ENCODE results near the gene PHYKPL.

DNA sequence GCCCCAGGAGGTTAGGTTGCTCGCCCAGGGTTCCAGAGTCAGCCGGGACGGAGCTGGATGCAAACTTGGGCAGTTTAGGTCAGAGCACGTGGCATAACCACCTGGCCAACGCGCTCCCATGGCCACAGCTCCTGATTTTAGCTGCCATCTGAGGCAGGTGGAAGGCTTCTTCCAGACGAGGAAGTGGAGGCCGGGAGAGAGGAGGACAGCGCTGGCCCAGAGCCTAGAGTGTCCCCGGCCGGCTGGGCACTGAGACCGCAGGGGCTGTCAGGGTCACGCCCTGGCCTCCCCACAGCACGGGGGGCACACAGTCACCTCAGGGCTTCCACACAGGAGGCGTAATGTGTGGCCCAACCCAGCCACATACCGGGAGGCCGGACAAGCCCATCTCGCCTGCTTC, 16.1 kb upstream of the PHYKPL start:
- TF ChIP-seq, protein P1, sequence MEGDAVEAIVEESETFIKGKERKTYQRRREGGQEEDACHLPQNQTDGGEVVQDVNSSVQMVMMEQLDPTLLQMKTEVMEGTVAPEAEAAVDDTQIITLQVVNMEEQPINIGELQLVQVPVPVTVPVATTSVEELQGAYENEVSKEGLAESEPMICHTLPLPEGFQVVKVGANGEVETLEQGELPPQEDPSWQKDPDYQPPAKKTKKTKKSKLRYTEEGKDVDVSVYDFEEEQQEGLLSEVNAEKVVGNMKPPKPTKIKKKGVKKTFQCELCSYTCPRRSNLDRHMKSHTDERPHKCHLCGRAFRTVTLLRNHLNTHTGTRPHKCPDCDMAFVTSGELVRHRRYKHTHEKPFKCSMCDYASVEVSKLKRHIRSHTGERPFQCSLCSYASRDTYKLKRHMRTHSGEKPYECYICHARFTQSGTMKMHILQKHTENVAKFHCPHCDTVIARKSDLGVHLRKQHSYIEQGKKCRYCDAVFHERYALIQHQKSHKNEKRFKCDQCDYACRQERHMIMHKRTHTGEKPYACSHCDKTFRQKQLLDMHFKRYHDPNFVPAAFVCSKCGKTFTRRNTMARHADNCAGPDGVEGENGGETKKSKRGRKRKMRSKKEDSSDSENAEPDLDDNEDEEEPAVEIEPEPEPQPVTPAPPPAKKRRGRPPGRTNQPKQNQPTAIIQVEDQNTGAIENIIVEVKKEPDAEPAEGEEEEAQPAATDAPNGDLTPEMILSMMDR (IDR thresholded peaks at IDR 0.05), result no peak
- TF ChIP-seq EZH2phosphoT487 (IDR thresholded peaks at IDR 0.05) (no peak), EZH2 (IDR thresholded peaks at IDR 0.05) (no peak)
